KG1 (cell line): ENCODE data around the gene S100P.
"Not testable (repeated sequence)": the region's sequence is repeated elsewhere in the genome, so short reads cannot be mapped to it uniquely, and the experiment has no call there.

Experiments
- DNase-seq: peaks from one replicate; lab custom pipeline; 2025; lab: John Stamatoyannopoulos, UW

Gene S100P

DNA sequence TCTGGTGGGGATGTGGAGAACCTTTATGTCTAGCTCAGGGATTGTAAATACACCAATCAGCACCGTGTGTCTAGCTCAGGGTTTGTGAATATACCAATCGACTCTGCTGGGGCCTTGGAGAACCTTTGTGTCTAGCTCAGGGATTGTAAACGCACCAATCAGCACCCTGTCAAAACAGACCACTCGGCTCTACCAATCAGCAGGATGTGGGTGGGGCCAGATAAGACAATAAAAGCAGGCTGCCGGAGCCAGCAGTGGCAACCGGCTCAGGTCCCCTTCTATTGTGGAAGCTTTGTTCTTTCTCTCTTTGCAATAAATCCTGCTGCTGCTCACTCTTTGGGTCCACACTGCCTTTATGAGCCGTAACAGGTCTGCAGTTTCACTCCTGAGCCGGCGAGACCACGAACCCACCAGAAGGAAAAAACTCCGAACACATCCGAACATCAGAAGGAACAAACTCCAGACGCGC is 20.5 kb upstream of the S100P start:
- not testable (repeated sequence) for DNase-seq

DNA sequence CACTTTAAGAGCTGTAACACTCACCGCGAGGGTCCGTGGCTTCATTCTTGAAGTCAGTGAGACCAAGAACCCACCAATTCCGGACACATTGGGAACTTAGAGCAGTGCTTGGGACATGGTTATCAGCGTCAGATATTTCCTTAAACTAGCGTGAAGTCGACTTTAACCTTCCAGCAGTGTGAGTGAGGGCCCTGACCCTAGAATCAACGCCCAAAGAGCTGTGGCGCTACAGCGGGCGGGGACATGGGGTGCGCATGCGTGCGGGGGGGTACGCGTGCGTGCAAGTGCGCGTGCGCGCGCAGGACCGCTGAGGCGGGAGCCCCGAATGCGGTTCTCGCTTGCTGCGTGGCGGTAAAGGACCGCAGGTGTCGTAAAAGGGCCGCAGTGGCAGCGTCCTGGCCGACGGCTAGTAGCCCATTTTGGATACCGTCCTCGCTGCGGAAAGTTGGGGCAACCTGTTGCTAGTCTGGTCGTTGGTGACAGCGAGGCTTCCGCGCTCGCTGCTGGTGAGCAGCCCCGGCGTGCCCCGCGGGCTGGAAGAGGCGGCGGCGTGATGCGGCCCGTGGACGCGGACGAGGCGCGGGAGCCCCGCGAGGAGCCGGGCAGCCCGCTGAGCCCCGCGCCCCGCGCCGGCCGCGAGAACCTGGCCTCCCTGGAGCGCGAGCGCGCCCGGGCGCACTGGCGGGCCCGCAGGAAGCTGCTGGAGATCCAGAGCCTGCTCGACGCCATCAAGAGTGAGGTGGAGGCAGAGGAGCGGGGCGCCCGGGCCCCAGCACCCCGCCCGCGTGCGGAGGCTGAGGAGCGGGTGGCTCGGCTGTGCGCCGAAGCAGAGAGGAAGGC is 19.8 kb upstream of the S100P start:
- DNase-seq, result peak; percentile 92

DNA sequence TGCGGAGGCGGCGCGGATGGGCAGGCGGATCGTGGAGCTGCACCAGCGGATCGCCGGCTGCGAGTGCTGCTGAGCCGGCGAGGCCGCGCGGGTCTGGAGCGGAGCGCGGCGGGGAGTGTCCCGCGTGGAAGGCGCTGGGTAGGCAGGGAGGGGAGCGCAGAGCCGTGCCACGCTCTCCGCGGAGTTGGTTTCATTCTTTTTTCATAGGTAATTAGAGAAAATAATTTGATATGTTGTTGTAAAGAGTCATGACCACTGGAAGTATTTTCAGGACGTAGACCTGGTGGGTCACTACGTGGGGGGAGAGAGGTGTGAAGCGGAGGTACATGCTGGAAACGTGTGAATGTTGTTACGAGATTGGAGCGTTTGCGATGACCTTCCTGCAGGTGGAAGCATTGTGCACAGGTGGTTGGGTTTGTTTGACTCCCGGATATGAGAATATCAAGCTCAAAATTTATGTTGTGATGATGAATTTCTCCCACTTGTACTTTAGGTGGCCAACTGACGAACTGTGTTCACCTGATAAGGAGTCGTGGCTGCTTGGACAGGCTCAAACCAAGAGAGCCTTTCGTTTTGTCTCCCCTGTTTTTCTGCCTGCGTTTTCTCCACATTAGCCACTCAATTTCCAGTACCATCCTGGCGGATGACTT is 19.1 kb upstream of the S100P start:
- DNase-seq, result no peak

DNA sequence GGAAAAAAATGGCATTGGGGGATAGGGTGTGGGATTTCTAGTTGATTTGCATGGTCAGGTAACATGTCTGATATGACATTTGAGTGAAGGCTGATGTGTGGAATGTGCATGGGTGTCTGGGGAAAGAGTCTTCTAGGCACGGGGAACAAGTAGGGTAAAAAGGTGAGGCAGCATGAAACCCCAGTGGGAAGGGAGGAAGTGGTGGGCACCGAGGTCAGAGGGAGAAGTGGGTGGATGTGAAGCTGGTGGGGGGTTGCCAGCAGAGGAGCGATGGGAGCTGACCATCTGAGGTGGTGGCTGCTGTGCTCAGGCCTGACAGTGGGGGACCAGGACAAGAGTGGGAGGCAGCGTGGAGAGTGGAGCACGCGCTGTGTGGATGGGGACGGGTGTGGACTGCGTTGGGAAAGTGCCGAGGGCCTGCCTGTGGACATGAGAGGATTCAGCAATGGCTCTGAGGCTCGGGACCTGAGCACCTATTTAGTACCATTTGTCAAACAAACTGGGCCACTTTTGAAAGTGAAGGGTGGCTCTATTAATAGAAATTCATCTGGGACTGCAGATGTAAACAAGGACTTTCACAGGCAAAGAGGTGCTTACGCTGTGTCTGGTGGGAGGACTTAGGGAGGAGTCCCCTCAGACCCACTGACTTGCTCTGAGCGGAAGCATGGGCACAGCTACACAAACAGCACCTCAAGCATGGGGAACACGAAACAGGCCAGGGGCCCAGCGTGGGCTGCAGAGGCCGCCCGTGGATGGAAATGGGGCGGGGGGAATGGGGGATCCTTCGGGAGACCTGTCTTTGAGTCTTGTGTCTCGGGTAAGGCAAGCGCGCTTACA is 16.7 kb upstream of the S100P start:
- DNase-seq, result no peak

DNA sequence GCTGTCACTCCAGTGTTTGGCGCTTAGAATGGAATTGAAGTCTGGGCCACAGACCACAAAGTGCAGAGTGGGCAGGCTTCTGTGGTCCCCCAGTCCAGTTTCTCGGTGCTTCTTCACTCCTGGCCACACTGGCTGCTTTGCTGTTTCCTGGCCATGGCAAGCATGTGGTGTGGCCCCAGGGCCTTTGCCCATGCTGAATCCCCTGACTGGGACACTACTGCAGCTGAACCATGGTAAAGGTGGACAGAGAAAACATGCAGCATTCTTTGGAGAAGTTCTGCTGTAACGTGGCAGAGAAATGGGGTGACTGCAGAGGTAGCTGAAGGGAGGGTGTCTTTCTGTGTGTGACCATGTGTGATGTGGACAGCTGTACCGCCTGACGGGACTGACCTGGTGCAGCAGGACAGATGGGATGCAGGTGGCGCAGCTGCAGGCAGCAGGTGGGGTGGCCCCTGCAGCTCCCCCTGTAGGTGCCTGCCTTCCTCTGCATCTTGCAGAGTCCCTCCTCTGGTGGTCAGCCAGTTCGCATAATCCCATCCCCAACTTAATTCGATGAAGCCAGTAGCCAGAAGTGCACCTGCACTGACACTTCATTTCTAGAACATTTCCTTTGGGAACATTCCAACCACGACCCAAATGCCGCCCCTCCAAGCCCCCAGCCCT is 13.2 kb upstream of the S100P start:
- no peak for DNase-seq

DNA sequence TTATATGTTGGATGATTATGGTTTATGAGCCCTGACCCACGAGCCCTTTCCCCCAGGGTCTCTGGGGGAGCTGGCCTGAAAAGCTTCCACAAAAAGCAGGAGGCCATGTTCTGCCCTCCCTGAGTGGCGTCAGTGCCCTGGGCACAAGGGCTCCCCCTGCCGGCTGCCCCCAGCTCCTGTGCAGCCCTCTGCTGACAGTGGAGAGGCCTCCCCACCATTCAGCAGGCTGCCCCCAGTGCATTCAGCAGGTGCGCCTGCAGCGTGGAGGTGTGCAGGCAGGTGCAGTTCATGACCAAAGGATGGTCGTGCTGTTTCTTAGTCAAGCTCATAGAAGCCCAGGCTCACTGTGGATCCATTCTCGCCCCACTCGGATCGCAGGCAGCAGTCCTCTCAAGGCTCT is 12.5 kb upstream of the S100P start:
- no peak for DNase-seq

DNA sequence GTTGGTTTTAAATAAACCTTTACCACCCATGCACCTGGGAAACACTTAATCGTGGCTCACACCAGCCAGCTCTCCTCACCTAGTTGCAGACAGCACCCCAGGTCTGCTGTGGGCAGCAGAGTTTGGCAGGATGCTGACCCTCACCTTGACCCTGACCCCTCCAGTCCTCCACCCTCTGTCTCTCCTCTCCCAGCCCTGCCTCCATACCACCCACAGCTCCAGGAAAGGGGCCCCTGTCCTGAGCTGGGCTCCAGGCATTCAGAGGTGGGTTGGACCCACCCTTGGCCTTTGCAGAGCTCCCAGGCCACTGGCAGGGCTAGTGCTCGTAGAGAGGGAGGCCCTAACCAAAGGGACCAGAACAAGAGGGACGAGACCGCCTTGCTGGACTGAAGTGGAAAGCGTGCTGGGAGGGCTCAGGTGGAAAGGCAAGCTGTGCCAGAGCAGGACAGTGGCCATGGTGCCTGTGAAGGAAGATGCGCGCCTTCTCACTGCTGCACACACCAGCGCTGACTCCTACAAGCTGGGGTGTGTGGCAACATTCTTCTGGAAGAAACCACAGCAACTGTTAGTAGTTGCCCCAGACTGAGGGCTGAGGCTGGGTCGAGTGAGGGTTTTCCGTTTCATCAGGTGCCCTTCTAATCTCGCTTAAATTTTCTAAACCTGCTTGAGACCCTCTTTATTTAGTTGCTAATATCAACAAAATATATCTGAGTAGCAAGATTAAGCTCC is 10.7 kb upstream of the S100P start:
- DNase-seq, result no peak

DNA sequence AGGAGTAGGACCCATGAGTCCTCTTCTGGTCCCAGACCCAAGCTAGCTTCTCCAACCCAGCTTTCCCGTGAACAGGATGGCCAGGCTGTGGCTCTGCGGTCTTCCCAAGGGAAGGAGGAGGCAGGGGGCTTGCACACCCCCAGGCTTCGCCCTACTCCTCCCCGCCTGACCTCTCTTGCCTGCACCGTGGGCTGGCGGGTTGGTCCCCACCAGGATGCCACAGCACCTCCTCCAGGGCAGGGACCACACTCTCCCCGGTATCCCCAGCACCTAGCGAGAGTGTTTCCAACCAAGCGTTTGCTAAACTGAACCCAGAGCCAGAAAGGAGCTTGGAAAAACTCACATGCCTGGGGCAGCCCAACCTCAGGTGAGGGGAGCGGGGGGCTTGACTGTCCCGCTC is 9.0 kb upstream of the S100P start:
- no peak for DNase-seq

DNA sequence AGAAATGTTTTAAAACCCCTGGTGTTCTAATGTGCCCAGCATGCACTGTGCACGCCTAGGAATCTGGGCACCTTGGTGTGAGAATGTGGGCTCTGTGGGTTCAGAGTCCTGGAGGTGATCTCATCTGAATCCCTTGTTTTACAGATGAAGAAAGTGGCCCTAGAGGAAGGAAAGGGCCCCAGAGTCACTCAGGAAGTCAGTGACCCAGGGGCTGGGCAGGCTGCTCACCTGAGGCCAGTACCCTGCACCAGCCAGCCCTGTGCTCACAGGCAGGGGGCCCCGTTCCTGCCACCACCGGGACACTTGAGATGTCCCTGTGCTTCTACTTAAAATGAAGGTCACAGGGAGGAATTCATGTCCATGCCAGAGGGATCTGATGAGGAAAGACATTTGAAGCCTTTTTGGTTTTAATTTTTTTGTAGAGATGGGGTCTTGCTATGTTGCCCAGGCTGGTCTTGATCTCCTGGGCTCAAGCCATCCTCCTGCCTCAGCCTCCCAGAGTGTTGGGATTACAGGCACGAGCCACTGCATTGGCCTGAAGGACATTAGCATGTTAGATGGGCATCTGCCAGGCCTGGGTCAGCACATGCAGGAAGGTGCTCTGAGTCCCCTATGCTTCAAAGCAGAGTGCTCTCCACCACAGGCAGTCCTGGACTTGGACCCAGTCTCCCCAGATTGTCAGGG is 7.4 kb upstream of the S100P start:
- no peak for DNase-seq

DNA sequence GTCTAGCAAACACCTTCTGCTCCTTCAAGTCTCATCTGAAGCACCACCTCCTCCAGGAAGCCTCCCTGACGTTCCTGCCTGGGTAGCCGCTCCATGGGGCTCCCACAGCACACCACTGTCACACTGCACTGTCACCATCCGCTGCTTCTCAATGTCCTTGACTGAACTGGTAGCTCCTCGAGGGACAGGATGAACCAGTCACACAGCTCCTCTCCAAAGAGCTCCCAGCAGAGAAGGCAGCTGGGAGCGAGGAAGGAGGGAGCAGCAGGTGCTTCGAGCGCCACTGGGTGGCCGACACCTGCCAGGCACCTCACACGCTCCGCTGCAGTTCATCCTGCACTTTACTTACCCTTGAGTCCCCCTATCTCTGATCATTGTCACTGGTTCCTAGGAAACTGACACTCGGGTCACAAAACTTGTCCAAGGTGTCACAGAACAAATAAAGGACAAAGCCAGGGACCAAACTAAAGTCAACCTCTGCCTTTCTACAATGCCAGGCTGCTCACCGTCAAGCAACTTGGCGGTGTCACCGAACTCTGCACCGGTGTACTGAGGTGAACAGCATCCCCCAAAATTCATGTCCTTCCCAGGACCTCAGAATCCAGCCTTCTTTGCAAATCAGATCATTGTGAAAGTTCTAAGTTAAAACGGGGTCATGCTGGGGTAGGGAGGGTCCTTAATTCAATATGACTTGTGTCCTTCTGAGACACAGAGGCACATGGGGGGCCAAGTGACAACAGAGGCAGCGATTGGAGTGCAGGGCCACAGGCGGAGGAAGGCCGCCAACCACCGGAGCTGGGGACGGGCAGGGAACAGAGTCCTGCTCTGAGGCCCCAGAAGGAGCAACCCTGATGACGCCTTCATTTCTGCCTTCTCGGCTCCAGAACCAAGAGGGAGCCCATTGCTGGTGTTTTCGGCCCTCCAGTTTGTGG is 5.5 kb upstream of the S100P start:
- no peak for DNase-seq

DNA sequence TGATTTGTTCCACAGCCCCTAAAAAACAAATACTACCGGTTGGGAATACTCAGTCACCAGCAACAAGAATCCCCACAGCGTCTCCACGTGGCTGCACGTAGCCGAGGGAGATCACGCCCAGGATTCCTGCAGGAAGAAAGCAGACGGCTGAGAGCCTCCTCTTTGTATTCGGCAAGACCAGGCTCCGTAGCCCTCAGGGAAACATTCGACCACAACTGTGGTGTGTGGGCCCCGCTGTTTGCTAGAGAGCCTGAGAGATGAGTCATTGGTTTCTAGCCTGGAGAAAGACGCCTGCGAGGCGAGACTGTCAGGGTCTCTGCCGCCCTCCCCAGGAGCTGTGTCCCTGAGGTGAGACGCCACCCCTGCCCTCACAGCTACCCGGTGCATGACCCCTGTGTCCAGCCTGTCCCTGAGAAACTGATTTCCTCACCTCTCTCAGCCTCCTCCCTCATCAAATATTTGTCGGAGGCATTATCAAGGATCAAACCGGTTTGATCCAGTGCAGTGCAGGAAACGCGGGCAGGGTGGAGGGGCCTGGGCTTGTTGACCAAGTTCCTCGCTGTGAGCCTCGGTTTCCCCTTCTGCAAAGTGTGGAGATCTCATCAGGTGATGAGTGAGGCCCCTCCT is 4.7 kb upstream of the S100P start:
- DNase-seq, result peak; percentile 82

DNA sequence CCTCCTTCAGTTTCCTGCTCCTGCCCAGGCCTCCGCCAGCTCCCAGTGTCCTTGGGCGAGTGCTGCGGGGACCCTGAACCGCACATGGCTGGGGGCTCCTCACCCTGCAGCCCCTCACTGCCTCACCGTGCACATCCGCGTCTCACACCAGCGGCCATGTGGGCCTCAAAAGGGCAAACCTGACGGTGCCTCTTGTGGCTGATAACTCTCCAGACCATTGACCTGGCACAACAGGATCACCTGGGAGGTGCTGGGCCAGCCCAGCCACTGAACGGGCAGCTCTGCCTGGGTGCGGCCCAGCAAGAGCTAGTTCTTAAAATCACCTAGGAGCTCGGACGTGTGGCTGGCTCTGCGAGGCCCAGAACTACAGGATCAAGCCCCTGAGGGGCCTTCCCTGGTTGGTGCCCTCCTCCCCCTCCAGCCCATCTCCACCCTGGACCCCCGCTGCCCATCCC is 4.1 kb upstream of the S100P start:
- no peak for DNase-seq

DNA sequence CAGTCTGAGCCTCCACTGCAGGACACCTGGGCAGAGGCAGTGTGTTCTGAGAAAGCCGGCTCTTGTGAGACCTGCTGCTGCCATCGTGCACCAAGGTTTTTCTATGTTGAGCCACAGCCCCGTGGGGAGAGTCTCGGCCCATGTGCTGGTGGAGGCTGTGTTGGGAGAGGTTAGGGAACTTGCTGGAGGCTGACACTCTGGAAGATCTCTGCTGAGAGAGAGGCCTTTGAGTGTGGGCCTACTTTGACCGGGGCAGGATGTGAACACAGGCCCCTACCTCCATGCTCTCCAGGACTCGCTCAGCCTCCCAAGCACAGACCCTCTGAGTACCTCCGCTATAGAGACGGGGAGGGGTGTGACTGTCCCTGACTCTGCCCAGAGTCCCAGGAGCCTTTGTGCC is 1.3 kb upstream of the S100P start:
- no peak for DNase-seq

DNA sequence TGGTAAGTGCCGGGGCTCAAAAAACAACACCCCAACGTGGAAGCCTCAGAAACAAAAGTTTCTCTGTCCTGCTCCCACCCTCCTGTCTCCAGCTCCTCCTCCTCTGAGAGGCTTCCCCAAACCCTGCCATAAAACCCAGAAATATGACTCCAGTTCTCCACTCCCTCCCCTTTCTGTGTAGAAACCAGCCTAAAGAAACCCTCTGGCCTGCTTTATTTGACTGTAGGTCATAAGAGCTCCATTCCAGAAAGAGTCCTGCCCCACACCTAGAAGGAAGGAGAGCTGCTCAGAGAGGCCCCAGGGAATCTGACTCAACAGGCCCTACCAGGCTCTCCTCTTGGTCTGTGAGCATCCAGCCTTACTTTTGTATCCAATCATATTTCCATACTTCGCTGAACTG is 872 bp upstream of the S100P start:
- no peak for DNase-seq

DNA sequence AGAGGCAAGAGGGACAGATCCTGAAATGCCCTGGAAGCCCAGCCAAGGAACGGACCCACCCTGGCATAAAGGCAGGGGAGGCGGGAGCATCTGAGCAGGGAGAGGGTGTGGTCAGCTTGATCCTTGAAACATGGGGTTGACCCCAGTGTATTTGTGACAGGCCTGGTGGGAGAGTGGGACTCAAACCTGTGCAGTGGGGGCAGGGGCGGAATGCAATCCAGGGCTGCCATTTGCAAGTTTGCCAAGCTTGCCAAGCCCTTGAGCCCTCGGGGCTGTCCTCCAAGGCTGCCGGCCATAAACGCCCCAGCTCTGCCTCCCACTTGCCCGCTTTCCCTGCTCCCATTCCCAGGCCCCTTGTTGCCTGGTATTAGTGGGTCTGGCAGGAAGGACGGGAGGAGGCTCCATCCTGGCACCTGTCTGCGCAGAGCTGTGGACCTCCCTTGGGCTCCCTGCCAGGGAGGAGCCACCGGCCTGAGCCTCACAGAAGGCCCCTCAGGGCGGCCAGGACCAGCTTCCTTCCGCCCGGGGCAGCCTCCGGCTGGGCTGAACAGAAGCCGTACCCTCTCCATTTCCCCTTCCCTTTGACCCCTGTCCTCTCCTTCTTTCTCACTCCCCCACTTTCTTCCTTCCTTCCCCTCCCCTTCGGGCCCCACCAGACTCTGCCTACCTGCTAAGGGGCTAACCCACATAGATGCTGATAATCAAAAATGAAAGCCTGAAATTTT is 661 bp downstream of the S100P start:
- peak; percentile 18 for DNase-seq

DNA sequence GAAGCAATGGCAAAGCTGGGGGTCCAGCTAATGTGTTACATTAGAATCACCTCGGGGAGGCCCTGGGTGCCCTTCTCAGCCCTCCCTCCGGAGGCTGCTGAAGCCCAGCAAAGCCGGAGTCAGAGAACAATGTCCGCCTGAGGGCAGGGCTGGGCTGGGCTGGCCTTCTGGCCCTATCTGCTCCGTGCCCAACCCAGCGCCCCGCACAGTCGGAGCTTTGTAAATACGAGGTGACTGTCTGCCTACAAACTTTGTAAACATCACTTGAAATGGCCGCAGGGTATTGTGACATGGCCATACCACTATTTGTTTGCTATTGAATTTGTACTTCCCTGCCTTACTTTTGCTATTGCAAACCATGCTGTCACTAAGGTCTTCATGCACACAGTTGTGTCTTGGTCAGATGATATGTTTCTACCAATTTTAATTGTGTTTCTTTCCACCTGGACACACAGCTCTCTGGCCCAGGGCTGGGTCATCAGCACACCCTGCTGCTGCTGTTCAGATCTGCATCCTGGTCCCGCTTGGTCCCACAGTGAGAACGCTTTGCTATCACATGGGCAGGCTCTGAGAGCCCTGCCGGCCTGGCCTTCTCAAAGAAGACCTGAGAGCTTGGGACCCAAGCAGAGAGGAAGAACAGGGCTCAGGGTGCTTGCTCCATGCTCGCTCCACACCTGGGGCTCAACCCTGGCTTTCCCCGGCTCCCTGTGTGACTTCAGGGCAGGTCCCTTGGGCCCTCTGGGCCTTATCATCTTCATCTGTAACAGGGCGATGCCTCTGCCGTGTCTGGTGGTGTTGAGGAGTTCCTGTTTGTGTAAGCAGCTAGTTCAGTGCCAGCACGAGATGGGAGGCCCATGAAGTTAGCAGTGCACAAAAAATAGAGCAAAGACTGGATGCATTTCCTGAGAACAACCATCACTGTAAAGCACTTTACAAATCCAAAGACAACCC is 2.3 kb downstream of the S100P start:
- DNase-seq, result peak; percentile 61

DNA sequence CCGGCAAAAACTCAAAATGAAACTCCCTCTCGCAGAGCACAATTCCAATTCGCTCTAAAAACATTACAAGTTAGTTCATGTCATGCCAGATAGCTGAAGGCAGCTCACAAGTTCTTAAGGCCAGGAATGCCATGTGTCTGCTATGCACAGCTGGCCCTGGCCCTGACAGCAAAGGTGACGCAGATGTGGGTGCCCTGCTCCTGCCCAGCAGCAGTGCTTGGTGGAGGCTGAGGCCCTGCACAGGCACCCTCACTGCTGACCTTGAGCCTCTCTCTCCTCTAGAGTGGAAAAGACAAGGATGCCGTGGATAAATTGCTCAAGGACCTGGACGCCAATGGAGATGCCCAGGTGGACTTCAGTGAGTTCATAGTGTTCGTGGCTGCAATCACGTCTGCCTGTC is 2.9 kb downstream of the S100P start:
- DNase-seq, result no peak
